ENCODE measurements around the gene SERPINA5. TPM values are rescaled to one million over a fixed set of nuclear protein-coding genes. Genes with fewer than 3 reads are reported as not detected.

The SERPINA5 gene
- total and polyA plus RNA-seq, 10 of the 15 experiments (the other 5 are each of a cell fraction or from before 2014, with no cell fraction given) = 0.90 TPM; not detected in 9

DNA sequence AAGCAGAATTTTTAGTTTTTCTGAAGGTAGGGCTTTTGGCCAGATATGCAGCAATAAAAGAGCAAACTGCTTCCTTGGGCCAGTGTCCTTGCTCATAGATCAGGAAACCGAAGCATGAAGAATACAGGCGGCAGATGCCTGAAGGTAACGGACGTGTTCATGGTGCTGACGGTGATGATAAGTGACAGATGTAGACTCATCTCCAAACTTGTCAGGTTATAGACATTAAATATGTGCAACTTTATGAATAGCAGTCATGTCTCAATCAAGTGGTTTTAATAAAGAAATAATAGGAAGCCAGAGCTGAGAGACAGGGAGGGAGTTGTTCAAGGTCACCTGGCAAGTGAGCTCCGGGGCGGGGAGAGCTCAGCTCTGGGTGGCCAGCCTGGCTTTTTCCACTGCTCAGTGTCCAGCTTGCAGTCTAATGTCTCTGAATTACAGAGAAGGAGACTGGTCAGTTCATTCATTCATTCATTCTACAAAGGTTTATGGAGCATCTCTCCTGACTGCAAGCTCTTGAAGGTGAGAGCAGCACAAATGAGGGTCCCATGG, 1.0 kb downstream of the SERPINA5 start:
- ChIA-PET RAD21 (ENCODE audit: unreplicated experiment) (no interaction called here), POLR2A (no interaction called here), SMC1A (ENCODE audit: uncharacterized antibody, unreplicated experiment) (no interaction called here), CTCF (interaction anchor here (0.9 kb wide), 1 partner anchor 108 kb away, joined by 3 read pairs; no protein-coding TSS in a partner anchor)
- H3K4me2 ChIP-seq (ENCODE audit: control insufficient read depth, insufficient read depth) = no peak overlapping the region
- H3K9me3 ChIP-seq (replicated peaks; ENCODE audit: control insufficient read depth, insufficient read depth, low read length) = no peaks in the 10 kb centered on the region
- H3K36me3 ChIP-seq (ENCODE audit: control insufficient read depth in 2 of 2, insufficient read depth in 2 of 2, low read length in 1 of 2) = no peaks in the 10 kb centered on the region
- no peak for ATAC-seq
- 48% methylated on average over 7 of the region's 7 CpGs for WGBS (ENCODE audit: insufficient coverage, insufficient replicate concordance, low lambda C conversion rate, missing lambda C conversion rate)
- intact Hi-C loops (cut with micrococcal nuclease; ENCODE audit: unreplicated experiment) (no loop called here), in situ Hi-C loops (cut with MboI) (no loop called here)
- TF ChIP-seq, protein P1, sequence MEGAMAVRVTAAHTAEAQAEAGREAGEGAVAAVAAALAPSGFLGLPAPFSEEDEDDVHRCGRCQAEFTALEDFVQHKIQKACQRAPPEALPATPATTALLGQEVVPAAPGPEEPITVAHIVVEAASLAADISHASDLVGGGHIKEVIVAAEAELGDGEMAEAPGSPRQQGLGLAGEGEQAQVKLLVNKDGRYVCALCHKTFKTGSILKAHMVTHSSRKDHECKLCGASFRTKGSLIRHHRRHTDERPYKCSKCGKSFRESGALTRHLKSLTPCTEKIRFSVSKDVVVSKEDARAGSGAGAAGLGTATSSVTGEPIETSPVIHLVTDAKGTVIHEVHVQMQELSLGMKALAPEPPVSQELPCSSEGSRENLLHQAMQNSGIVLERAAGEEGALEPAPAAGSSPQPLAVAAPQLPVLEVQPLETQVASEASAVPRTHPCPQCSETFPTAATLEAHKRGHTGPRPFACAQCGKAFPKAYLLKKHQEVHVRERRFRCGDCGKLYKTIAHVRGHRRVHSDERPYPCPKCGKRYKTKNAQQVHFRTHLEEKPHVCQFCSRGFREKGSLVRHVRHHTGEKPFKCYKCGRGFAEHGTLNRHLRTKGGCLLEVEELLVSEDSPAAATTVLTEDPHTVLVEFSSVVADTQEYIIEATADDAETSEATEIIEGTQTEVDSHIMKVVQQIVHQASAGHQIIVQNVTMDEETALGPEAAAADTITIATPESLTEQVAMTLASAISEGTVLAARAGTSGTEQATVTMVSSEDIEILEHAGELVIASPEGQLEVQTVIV (IDR thresholded peaks at IDR 0.05; ENCODE audit: borderline replicate concordance, partially characterized antibody) = no peak
- TF ChIP-seq KDM1A (IDR thresholded peaks at IDR 0.05; ENCODE audit: borderline replicate concordance) (no peak), GABPA (IDR thresholded peaks at IDR 0.05; ENCODE audit: low read depth) (no peak), PAX8 (IDR thresholded peaks at IDR 0.05) (no peak)
- TF ChIP-seq, protein P2, sequence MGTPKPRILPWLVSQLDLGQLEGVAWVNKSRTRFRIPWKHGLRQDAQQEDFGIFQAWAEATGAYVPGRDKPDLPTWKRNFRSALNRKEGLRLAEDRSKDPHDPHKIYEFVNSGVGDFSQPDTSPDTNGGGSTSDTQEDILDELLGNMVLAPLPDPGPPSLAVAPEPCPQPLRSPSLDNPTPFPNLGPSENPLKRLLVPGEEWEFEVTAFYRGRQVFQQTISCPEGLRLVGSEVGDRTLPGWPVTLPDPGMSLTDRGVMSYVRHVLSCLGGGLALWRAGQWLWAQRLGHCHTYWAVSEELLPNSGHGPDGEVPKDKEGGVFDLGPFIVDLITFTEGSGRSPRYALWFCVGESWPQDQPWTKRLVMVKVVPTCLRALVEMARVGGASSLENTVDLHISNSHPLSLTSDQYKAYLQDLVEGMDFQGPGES (IDR thresholded peaks at IDR 0.05) = no peak
- DNase-seq (ENCODE audit: low read depth, low spot score) = no peak
- no peaks in the 10 kb centered on the region for H3K4me1 ChIP-seq (ENCODE audit: control insufficient read depth, insufficient read depth, low read length)
- H2AFZ ChIP-seq (ENCODE audit: control insufficient read depth, low read depth, low read length) = no peak overlapping the region
- H3K27ac ChIP-seq (ENCODE audit: control insufficient read depth, insufficient read depth) = no peak overlapping the region
- H3K27me3 ChIP-seq (replicated peaks in 1 of 2; ENCODE audit: control insufficient read depth in 2 of 2, insufficient read depth in 2 of 2, low read length in 1 of 2) = no peaks in the 10 kb centered on the region; a peak in 1 of 4 replicates
- H3K4me3 ChIP-seq = no peak overlapping the region
- H3K9ac ChIP-seq (ENCODE audit: control insufficient read depth, insufficient read depth, low read length) = no peak overlapping the region
- no TSS peak for BruUV-seq (replicated peaks)
- H3K79me2 ChIP-seq (ENCODE audit: control insufficient read depth, insufficient read depth, low read length) = no peaks in the 10 kb centered on the region
- no peak for FAIRE-seq
- no peaks in the 10 kb centered on the region for H4K20me1 ChIP-seq (ENCODE audit: control insufficient read depth, insufficient read depth)
